22Rv1 (cell line): ENCODE measurements around the gene SH3RF2.

Experiments
- H3K27ac ChIP-seq: fragments of 450-650 bp; 2 replicates; pipeline ENCODE4 v1.5.1; 2017
- CTCF ChIP-seq: fragments of 450-650 bp; IDR thresholded peaks from 2 replicates; pipeline ENCODE4 v1.5.1; 2017; ENCODE audit warnings: mild to moderate bottlenecking
- ZFX ChIP-seq: fragments of 450-650 bp; IDR thresholded peaks from 2 replicates; pipeline ENCODE4 v1.6.1; 2017; ENCODE audit warnings: antibody characterized with exemption, borderline replicate concordance

The SH3RF2 gene

GRCh38 chr5:146016764-146017484 lies 80.5 kb downstream of the SH3RF2 start:
- H3K27ac ChIP-seq, result no peak overlapping the region
- no peak for TF ChIP-seq CTCF

GRCh38 chr5:146018514-146019375 lies 82.4 kb downstream of the SH3RF2 start:
- TF ChIP-seq ZFX (no peak), CTCF (no peak)
- H3K27ac ChIP-seq, result no peak overlapping the region

- H3K27ac ChIP-seq, result 0 out of 2 replicates have a peak overlapping the region, but pooled peaks have one; percentile 12
- no peak for TF ChIP-seq ZFX
- TF ChIP-seq CTCF, result no peak
Measured at GRCh38 chr5:146020100-146020499, 83.7 kb downstream of the SH3RF2 start.

GRCh38 chr5:146024034-146024433 lies 87.7 kb downstream of the SH3RF2 start:
- H3K27ac ChIP-seq, result no peak overlapping the region
- no peak for TF ChIP-seq CTCF
- no peak for TF ChIP-seq ZFX

GRCh38 chr5:146025114-146025680 lies 88.8 kb downstream of the SH3RF2 start:
- no peak overlapping the region for H3K27ac ChIP-seq
- TF ChIP-seq ZFX (no peak), CTCF (no peak)

- H3K27ac ChIP-seq, result no peak overlapping the region
- TF ChIP-seq CTCF, result no peak
- TF ChIP-seq ZFX, result no peak
Measured at GRCh38 chr5:146025681-146026080, 89.3 kb downstream of the SH3RF2 start.
